ENCODE measurements around the gene GPRC5C. TPM values are rescaled to one million over a fixed set of nuclear protein-coding genes. Genes with fewer than 3 reads are reported as not detected.

GPRC5C gene
- total RNA-seq, 1 experiment from 2014 or later, result 37.3 TPM

GRCh38 chr17:74387365-74388218, 44.3 kb upstream of the GPRC5C start:
- no peaks in the 10 kb centered on the region for H3K36me3 Mint-ChIP-seq (ENCODE audit: insufficient read depth, unreplicated experiment)
- intact Hi-C loops (cut with micrococcal nuclease; ENCODE audit: unreplicated experiment), result no loop called here
- peaks cover 27% of the 10 kb centered on the region for H3K27me3 Mint-ChIP-seq (ENCODE audit: unreplicated experiment)
- DNase-seq, result no peak
- TF ChIP-seq CTCF (IDR thresholded peaks at IDR 0.05; ENCODE audit: unreplicated experiment), result no peak
- H3K4me3 Mint-ChIP-seq (ENCODE audit: low read depth, unreplicated experiment), result no peak overlapping the region
- CTCF ChIA-PET, result no interaction called here
- H3K4me1 Mint-ChIP-seq (ENCODE audit: low read depth, unreplicated experiment), result no peaks in the 10 kb centered on the region
- no peaks in the 10 kb centered on the region for H3K9me3 Mint-ChIP-seq (ENCODE audit: low read depth, unreplicated experiment)
- no peak overlapping the region for H3K27ac Mint-ChIP-seq (ENCODE audit: unreplicated experiment)
- no TSS peak for BruUV-seq (replicated peaks)

- Mint-ChIP-seq H3K9me3 (ENCODE audit: low read depth, unreplicated experiment) (no peaks in the 10 kb centered on the region), H3K27ac (ENCODE audit: unreplicated experiment) (no peak overlapping the region), H3K27me3 (ENCODE audit: unreplicated experiment) (peaks cover 27% of the 10 kb centered on the region), H3K36me3 (ENCODE audit: insufficient read depth, unreplicated experiment) (no peaks in the 10 kb centered on the region), H3K4me3 (ENCODE audit: low read depth, unreplicated experiment) (no peak overlapping the region), H3K4me1 (ENCODE audit: low read depth, unreplicated experiment) (no peaks in the 10 kb centered on the region)
- BruUV-seq (replicated peaks), result no TSS peak
- CTCF ChIA-PET, result no interaction called here
- no peak for TF ChIP-seq CTCF (IDR thresholded peaks at IDR 0.05; ENCODE audit: unreplicated experiment)
- intact Hi-C loops (cut with micrococcal nuclease; ENCODE audit: unreplicated experiment), result no loop called here
- no peak for DNase-seq
Measured at GRCh38 chr17:74389084-74389753, 42.7 kb upstream of the GPRC5C start.

- H3K4me3 Mint-ChIP-seq (ENCODE audit: low read depth, unreplicated experiment), result no peak overlapping the region
- H3K27ac Mint-ChIP-seq (ENCODE audit: unreplicated experiment), result no peak overlapping the region
- H3K4me1 Mint-ChIP-seq (ENCODE audit: low read depth, unreplicated experiment), result peaks cover 7% of the 10 kb centered on the region
- intact Hi-C loops (cut with micrococcal nuclease; ENCODE audit: unreplicated experiment), result no loop called here
- peaks cover 27% of the 10 kb centered on the region for H3K27me3 Mint-ChIP-seq (ENCODE audit: unreplicated experiment)
- BruUV-seq (replicated peaks), result no TSS peak
- H3K9me3 Mint-ChIP-seq (ENCODE audit: low read depth, unreplicated experiment), result no peaks in the 10 kb centered on the region
- DNase-seq, result no peak
- CTCF ChIA-PET, result interaction anchor here (0.7 kb wide), 1 partner anchor 130 kb away, joined by 4 read pairs; no protein-coding TSS in a partner anchor
- H3K36me3 Mint-ChIP-seq (ENCODE audit: insufficient read depth, unreplicated experiment), result no peaks in the 10 kb centered on the region
- TF ChIP-seq CTCF (IDR thresholded peaks at IDR 0.05; ENCODE audit: unreplicated experiment), result no peak
Measured at GRCh38 chr17:74389937-74390679, 41.8 kb upstream of the GPRC5C start.

All from Calu3 (cell line).